ENCODE measurements around the gene ARSI. TPM values are rescaled to one million over a fixed set of nuclear protein-coding genes. Genes with fewer than 3 reads are reported as not detected.

Gene ARSI
- total RNA-seq, 1 donor from 2014 or later, result 4.2 TPM

GRCh38 chr5:150304481-150305081, 1.9 kb upstream of the ARSI start:
- peaks cover 53% of the 10 kb centered on the region for H3F3A ChIP-seq (ENCODE audit: low read depth)
- no peaks in the 10 kb centered on the region for H4K20me1 ChIP-seq (ENCODE audit: low read depth)
- Mint-ChIP-seq H3K27ac (no peak overlapping the region), H3K27me3 (ENCODE audit: insufficient read depth, low read depth) (peaks cover 10% of the 10 kb centered on the region), H3K4me1 (peaks cover 77% of the 10 kb centered on the region), H3K36me3 (no peaks in the 10 kb centered on the region), H3K4me3 (no peak overlapping the region), H3K9me3 (no peaks in the 10 kb centered on the region)
- H3K9ac ChIP-seq, result no peak overlapping the region
- no peaks in the 10 kb centered on the region for H3K9me3 ChIP-seq (ENCODE audit: low read depth)
- H3K27me3 ChIP-seq, result peaks cover 7% of the 10 kb centered on the region
- H3K27ac ChIP-seq, result no peak overlapping the region
- peaks cover 48% of the 10 kb centered on the region for H3K4me1 ChIP-seq
- no peaks in the 10 kb centered on the region for H3K79me2 ChIP-seq (ENCODE audit: low read depth)
- H3K4me3 ChIP-seq, result no peak overlapping the region
- no peaks in the 10 kb centered on the region for H3K36me3 ChIP-seq
- no peak for TF ChIP-seq EZH2phosphoT487 (IDR thresholded peaks at IDR 0.05)
- TF ChIP-seq EZH2 (IDR thresholded peaks at IDR 0.05), result no peak
- no peak for DNase-seq (ENCODE audit: low spot score)
- H2AFZ ChIP-seq (replicated peaks), result no peak overlapping the region
- peak overlapping the region; percentile 6 for H3K4me2 ChIP-seq

GRCh38 chr5:150303660-150304386, 1.1 kb upstream of the ARSI start:
- TF ChIP-seq EZH2phosphoT487 (IDR thresholded peaks at IDR 0.05) (no peak), EZH2 (IDR thresholded peaks at IDR 0.05) (no peak), CTCF (IDR thresholded peaks at IDR 0.05) (no peak)
- peaks cover 7% of the 10 kb centered on the region for H3K27me3 Mint-ChIP-seq (ENCODE audit: insufficient read depth, low read depth)
- peaks cover 50% of the 10 kb centered on the region for H3K4me1 ChIP-seq
- no peaks in the 10 kb centered on the region for H4K20me1 ChIP-seq (ENCODE audit: low read depth)
- no peak overlapping the region for H3K9ac ChIP-seq
- no peaks in the 10 kb centered on the region for H3K36me3 ChIP-seq
- no peak overlapping the region for H3K27ac ChIP-seq
- no peaks in the 10 kb centered on the region for H3K9me3 Mint-ChIP-seq
- peak overlapping the region; percentile 74 for H3K4me2 ChIP-seq
- no peak overlapping the region for H3K4me3 ChIP-seq
- H2AFZ ChIP-seq (replicated peaks), result peak overlapping the region; percentile 95
- peak overlapping the region; percentile 57 for H3K4me3 Mint-ChIP-seq
- no peaks in the 10 kb centered on the region for H3K36me3 Mint-ChIP-seq
- no peak for DNase-seq (ENCODE audit: low spot score)
- H3K4me1 Mint-ChIP-seq, result peaks cover 75% of the 10 kb centered on the region
- no peak overlapping the region for H3K27ac Mint-ChIP-seq
- no peaks in the 10 kb centered on the region for H3K9me3 ChIP-seq (ENCODE audit: low read depth)
- peaks cover 52% of the 10 kb centered on the region for H3F3A ChIP-seq (ENCODE audit: low read depth)
- peaks cover 7% of the 10 kb centered on the region for H3K27me3 ChIP-seq
- H3K79me2 ChIP-seq (ENCODE audit: low read depth), result no peaks in the 10 kb centered on the region

- Histone ChIP-seq H3K27ac (no peak overlapping the region), H3K27me3 (peaks cover 7% of the 10 kb centered on the region), H2AFZ (replicated peaks) (peak overlapping the region; percentile 95), H3K4me2 (peak overlapping the region; percentile 74), H3K9ac (no peak overlapping the region), H3K79me2 (ENCODE audit: low read depth) (no peaks in the 10 kb centered on the region), H3K4me1 (peaks cover 51% of the 10 kb centered on the region), H3K9me3 (ENCODE audit: low read depth) (no peaks in the 10 kb centered on the region), H3K4me3 (peak overlapping the region; percentile 49), H4K20me1 (ENCODE audit: low read depth) (no peaks in the 10 kb centered on the region), H3K36me3 (no peaks in the 10 kb centered on the region), H3F3A (ENCODE audit: low read depth) (peaks cover 52% of the 10 kb centered on the region)
- Mint-ChIP-seq H3K9me3 (no peaks in the 10 kb centered on the region), H3K27ac (no peak overlapping the region), H3K4me3 (peak overlapping the region; percentile 57), H3K36me3 (no peaks in the 10 kb centered on the region), H3K27me3 (ENCODE audit: insufficient read depth, low read depth) (peaks cover 9% of the 10 kb centered on the region), H3K4me1 (peaks cover 76% of the 10 kb centered on the region)
- TF ChIP-seq EZH2 (IDR thresholded peaks at IDR 0.05), result no peak
- TF ChIP-seq EZH2phosphoT487 (IDR thresholded peaks at IDR 0.05), result no peak
- no peak for TF ChIP-seq CTCF (IDR thresholded peaks at IDR 0.05)
- DNase-seq (ENCODE audit: low spot score), result peak; percentile 63
Observed at GRCh38 chr5:150303070-150303615, 438 bp upstream of the ARSI start.

Data from neural progenitor cell (in vitro differentiated cells).